ENCODE results near the gene MBOAT1.

MBOAT1 gene

GRCh38 chr6:20241102-20241501 is 28.8 kb upstream of the MBOAT1 start:
- DNase-seq (ENCODE audit: low read depth): no peak
- TF ChIP-seq, protein P1, sequence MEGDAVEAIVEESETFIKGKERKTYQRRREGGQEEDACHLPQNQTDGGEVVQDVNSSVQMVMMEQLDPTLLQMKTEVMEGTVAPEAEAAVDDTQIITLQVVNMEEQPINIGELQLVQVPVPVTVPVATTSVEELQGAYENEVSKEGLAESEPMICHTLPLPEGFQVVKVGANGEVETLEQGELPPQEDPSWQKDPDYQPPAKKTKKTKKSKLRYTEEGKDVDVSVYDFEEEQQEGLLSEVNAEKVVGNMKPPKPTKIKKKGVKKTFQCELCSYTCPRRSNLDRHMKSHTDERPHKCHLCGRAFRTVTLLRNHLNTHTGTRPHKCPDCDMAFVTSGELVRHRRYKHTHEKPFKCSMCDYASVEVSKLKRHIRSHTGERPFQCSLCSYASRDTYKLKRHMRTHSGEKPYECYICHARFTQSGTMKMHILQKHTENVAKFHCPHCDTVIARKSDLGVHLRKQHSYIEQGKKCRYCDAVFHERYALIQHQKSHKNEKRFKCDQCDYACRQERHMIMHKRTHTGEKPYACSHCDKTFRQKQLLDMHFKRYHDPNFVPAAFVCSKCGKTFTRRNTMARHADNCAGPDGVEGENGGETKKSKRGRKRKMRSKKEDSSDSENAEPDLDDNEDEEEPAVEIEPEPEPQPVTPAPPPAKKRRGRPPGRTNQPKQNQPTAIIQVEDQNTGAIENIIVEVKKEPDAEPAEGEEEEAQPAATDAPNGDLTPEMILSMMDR (IDR thresholded peaks at IDR 0.05; ENCODE audit: control insufficient read depth, extremely low read depth, insufficient read depth): no peak
- H3K4me3 ChIP-seq (ENCODE audit: low read depth, low read length): no peak overlapping the region

- no peak overlapping the region for H3K4me3 ChIP-seq (ENCODE audit: low read depth, low read length)
- TF ChIP-seq, protein P1 (IDR thresholded peaks at IDR 0.05; ENCODE audit: control insufficient read depth, extremely low read depth, insufficient read depth): no peak
- DNase-seq (ENCODE audit: low read depth): no peak
These were observed 26.7 kb upstream of the MBOAT1 start for GRCh38 chr6:20238688-20239587.

- H3K4me3 ChIP-seq (ENCODE audit: low read depth, low read length): no peak overlapping the region
- no peak for DNase-seq (ENCODE audit: low read depth)
- TF ChIP-seq, protein P1 (IDR thresholded peaks at IDR 0.05; ENCODE audit: control insufficient read depth, extremely low read depth, insufficient read depth): no peak
These were observed 25.6 kb upstream of the MBOAT1 start for GRCh38 chr6:20237677-20238460.

GRCh38 chr6:20236909-20237600 is 24.8 kb upstream of the MBOAT1 start:
- no peak overlapping the region for H3K4me3 ChIP-seq (ENCODE audit: low read depth, low read length)
- TF ChIP-seq, protein P1 (IDR thresholded peaks at IDR 0.05; ENCODE audit: control insufficient read depth, extremely low read depth, insufficient read depth): no peak
- no peak for DNase-seq (ENCODE audit: low read depth)

GRCh38 chr6:20236344-20236743 is 24.1 kb upstream of the MBOAT1 start:
- TF ChIP-seq, protein P1 (IDR thresholded peaks at IDR 0.05; ENCODE audit: control insufficient read depth, extremely low read depth, insufficient read depth): no peak
- no peak overlapping the region for H3K4me3 ChIP-seq (ENCODE audit: low read depth, low read length)
- DNase-seq (ENCODE audit: low read depth): no peak

DNA sequence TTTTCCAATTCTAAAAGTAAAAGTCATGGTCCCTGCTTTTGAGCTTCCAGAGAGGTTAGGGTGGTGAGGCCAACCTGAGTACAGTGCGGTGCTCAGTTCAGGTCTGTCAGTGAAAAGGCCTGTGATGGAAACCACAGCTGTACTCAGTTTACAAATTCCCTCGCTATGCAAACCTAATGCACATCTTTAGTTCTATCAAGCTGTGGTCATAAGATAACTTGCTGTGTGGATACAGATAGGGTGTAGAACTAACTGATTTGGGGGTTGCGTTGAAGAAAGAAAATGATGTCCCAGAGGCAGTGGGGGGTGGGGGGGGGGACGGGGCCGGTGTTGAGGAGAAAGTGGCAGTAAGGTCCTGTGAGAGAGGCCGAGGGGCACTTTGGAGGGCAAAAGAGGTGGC is 22.8 kb upstream of the MBOAT1 start:
- no peak overlapping the region for H3K4me3 ChIP-seq (ENCODE audit: low read depth, low read length)
- no peak for DNase-seq (ENCODE audit: low read depth)
- TF ChIP-seq, protein P1 (IDR thresholded peaks at IDR 0.05; ENCODE audit: control insufficient read depth, extremely low read depth, insufficient read depth): no peak
